Large intestine (tissue), 3 donors: ENCODE measurements around the gene NLRP12. TPM values are rescaled to one million over a fixed set of nuclear protein-coding genes. Genes with fewer than 3 reads are reported as not detected.
A peak's percentile ranks its signal among the peaks of the same experiment; 100 is the strongest.

Experiments
- DNase-seq, 2 donors: peaks; one replicate each; pipeline versions ENCODE4 v3.0.0 to v3.0.0-alpha.2; 2013
- H3K27ac ChIP-seq: one replicate; pipeline ENCODE4 v1.5.1; 2013; ENCODE audit warnings: low read length
- H3K27me3 ChIP-seq: 2 replicates; pipeline ENCODE4 v1.6.1; 2013; ENCODE audit warnings: low read length; ENCODE audit not compliant: control insufficient read depth, insufficient read depth
- H3K36me3 ChIP-seq: 2 replicates; pipeline ENCODE4 v1.6.1; 2013; ENCODE audit warnings: low read length; ENCODE audit not compliant: control insufficient read depth, insufficient read depth
- H3K4me1 ChIP-seq: one replicate; pipeline ENCODE4 v1.6.1; 2013; ENCODE audit warnings: low read length; ENCODE audit not compliant: control insufficient read depth, insufficient read depth
- H3K4me3 ChIP-seq: one replicate; pipeline ENCODE4 v1.5.1; 2013; ENCODE audit warnings: low read length
- H3K9me3 ChIP-seq: one replicate; pipeline ENCODE4 v1.6.1; 2013; ENCODE audit warnings: mild to moderate bottlenecking, low read depth, low read length, moderate library complexity; ENCODE audit not compliant: control insufficient read depth
- WGBS: methylation state at CpG from one replicate; pipeline ENCODE4 v1.1.5; 2013; ENCODE audit warnings: low lambda C conversion rate; ENCODE audit not compliant: insufficient coverage; 5-methylcytosine and 5-hydroxymethylcytosine counted together
- polyA plus RNA-seq: library from polyadenylated mRNA; unstranded; fragments of 120-200 nt; gene quantifications from one replicate; pipeline ENCODE4 v1.2.1, GENCODE V29; 2013

The NLRP12 gene
- polyA plus RNA-seq, 1 donor = 0.03 TPM

DNA sequence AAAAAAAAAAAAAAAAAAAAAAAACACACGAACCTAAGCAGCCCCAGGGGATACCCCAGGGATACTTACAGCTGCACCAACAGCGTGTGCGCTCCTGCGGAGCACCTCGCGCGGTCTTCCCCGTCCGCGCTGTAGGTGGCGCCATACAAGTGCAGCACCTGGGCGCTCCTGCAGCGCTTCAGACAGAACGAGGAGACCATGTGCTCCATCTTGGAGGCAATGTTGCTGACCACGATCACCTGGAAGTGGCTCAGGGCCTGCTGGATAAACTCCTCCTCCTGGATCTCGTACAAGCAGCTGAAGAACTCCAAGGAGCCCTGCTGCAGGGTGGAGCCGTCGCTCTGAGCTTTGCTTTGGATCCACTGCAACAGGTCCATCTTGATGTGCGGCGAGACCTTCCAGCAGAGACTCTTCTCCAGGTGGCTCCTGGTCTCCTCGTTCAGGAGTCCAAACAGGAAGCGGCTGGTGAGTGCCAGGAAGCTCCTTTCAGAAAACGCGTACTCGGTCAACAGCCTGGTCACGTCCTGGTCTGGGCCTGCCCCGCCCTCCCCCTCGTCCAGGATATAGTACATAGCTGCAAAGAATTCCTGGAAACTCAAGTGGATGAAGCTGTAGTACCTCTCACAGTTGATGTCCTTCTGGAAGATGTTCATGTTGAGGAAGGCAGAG lies 14.5 kb downstream of the NLRP12 start:
- no peaks in the 10 kb centered on the region for H3K36me3 ChIP-seq
- no peak for DNase-seq
- H3K4me3 ChIP-seq = no peak overlapping the region
- H3K4me1 ChIP-seq = no peaks in the 10 kb centered on the region
- H3K9me3 ChIP-seq = no peaks in the 10 kb centered on the region
- H3K27me3 ChIP-seq = no peaks in the 10 kb centered on the region
- no peak overlapping the region for H3K27ac ChIP-seq
- no CpG with 5 or more reads among the region's 28 CpGs for WGBS

GRCh38 chr19:53808710-53809125 lies 15.4 kb downstream of the NLRP12 start:
- Histone ChIP-seq H3K27me3 (no peaks in the 10 kb centered on the region), H3K4me1 (no peaks in the 10 kb centered on the region), H3K9me3 (no peaks in the 10 kb centered on the region), H3K27ac (no peak overlapping the region), H3K36me3 (no peaks in the 10 kb centered on the region), H3K4me3 (no peak overlapping the region)
- no peak for DNase-seq
- 0% methylated on average over 1 of the region's 5 CpGs for WGBS

DNA sequence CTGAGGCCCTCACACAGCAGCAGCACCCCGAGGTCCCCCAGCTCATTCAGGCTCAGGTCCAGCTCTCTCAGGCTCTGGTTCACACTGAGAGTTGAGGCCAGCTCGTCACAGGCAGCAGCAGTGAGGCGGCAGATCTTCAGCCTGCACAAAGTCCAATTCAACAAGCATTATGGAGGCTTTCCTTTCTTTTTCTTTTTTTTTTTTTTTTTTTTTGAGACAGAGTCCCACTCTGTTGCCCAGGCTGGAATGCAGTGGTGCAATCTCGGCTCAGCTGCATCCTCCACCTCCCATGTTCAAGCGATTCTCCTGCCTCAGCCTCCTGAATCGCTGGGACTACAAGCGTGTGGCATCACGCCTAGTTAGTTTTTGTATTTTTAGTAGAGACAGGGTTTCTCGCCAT lies 22.9 kb downstream of the NLRP12 start:
- no peaks in the 10 kb centered on the region for H3K9me3 ChIP-seq
- no peaks in the 10 kb centered on the region for H3K4me1 ChIP-seq
- H3K36me3 ChIP-seq = no peaks in the 10 kb centered on the region
- no peak overlapping the region for H3K27ac ChIP-seq
- no peak overlapping the region for H3K4me3 ChIP-seq
- DNase-seq = no peak
- no peaks in the 10 kb centered on the region for H3K27me3 ChIP-seq
- whole genome bisulfite sequencing = no CpG with 5 or more reads among the region's 9 CpGs

DNA sequence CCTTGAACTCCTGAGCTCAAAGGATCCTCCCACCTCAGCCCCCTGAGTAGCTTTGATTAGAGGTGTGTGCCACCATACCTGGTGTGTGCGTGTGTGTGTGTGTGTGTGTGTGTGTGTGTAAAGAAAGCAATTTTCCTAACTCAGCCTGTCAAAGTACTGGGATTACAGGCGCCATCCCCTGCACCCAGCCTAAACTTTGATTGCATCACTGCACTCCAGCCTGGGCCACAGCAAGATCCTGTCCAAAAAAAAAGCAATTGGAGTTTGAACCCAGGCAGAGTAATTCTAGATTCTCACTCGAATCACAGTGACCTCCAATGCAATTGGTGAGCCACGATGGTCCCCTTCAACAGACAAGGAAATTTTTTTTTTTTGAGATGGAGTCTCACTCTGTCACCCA lies 29.1 kb downstream of the NLRP12 start:
- Histone ChIP-seq H3K36me3 (no peaks in the 10 kb centered on the region), H3K27me3 (no peaks in the 10 kb centered on the region), H3K27ac (no peak overlapping the region), H3K9me3 (no peaks in the 10 kb centered on the region), H3K4me3 (no peak overlapping the region), H3K4me1 (no peaks in the 10 kb centered on the region)
- no peak for DNase-seq
- no CpG with 5 or more reads among the region's 4 CpGs for WGBS

GRCh38 chr19:53792721-53793433 lies 31.2 kb downstream of the NLRP12 start:
- DNase-seq = peak; percentile 68 to 70
- H3K27ac ChIP-seq = no peak overlapping the region
- no peaks in the 10 kb centered on the region for H3K9me3 ChIP-seq
- no CpG with 5 or more reads among the region's 10 CpGs for WGBS
- no peaks in the 10 kb centered on the region for H3K4me1 ChIP-seq
- no peaks in the 10 kb centered on the region for H3K36me3 ChIP-seq
- no peak overlapping the region for H3K4me3 ChIP-seq
- no peaks in the 10 kb centered on the region for H3K27me3 ChIP-seq

DNA sequence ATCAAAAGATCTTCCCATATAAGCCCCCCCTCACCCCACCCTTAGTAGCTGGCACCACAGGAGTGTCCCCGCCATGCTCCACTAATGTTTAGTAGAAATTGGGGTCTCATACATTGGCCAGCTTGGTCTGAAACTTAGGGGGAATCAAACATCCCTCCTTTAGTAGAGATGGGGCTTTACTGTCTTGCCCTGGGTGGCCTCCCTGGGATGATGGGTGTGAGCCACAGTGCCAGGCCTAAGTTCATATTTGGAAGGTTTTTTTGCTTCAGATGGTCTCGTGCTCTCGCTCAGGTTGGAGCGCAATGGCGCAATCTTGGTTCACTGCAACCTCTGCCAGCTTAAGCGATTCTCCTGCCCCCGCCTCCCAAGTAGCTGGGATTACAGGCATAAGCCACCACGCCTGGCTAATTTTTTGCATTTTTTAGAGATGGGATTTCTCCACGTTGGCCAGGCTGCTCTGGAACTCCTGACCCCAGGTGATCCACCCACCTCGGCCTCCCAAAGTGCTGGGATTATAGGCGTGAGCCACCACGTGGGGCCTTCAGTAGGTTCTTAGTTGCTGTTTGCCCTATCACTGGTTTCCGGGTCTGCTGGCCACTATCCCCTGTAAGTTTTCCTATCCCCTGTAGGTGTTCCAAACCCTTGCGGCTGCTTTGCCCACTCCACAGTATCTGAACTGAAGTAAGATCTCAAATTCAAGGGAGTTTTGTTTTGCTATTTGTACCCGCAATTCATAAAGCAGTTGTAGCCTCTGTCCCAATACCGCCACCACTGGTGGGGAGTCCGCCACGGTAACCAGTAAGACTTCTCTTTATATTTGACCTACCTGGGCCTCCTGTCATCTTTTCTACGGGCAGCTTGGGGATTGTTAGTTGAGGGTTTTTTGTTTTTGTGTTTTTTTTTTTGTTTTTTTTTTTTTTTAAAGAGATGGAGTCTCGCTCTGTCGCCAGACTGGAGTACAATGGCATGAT lies 34.1 kb downstream of the NLRP12 start:
- Histone ChIP-seq H3K36me3 (no peaks in the 10 kb centered on the region), H3K27me3 (no peaks in the 10 kb centered on the region), H3K9me3 (no peaks in the 10 kb centered on the region), H3K4me1 (no peaks in the 10 kb centered on the region), H3K27ac (no peak overlapping the region), H3K4me3 (no peak overlapping the region)
- WGBS = 96% methylated on average over 4 of the region's 21 CpGs
- DNase-seq = no peak

DNA sequence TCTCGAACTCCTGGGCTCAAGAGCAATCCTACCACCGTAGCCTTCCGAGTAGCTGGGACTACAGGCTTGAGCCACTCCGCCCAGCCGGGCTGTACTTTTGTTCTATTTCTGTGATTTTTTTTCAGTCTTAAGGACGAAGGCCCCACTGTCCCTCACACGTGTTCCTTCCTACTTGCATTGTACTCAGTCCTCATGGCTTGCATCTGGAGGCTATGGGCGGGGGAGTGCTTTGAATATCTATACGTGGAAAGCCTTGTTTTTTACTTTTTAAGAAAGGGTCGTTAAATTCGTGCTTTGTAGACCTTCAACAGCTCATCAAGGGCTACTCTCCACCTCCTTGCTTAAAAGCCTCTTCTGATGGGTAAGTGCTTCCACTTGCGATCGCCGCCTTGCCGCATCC lies 36.8 kb downstream of the NLRP12 start:
- WGBS = 91% methylated on average over 8 of the region's 15 CpGs
- H3K36me3 ChIP-seq = no peaks in the 10 kb centered on the region
- no peak for DNase-seq

DNA sequence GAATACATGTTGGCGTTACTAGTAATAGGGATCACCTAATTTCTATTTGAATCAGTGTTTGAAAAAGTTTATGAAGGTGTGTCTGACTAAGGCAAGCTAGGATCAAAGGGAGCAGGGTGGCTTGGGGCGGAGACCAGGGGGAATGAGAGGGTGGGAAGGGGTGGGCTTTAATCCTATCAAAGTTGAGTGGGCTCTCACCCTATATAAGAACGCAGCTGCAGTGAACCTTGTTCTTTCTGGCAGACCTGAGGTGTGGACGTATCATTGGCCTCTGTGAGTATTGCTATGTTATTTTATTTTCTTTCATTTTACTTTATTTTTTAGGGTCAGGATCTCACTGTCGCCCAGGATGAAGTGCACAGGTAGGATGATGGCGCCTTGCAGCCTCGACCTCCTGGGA lies 37.4 kb downstream of the NLRP12 start:
- Histone ChIP-seq H3K4me3 (no peak overlapping the region), H3K36me3 (no peaks in the 10 kb centered on the region), H3K4me1 (no peaks in the 10 kb centered on the region), H3K27ac (no peak overlapping the region), H3K9me3 (no peaks in the 10 kb centered on the region), H3K27me3 (no peaks in the 10 kb centered on the region)
- no peak for DNase-seq
- 100% methylated on average over 1 of the region's 7 CpGs for WGBS

More for the DNA sequence above, 36.8 kb downstream of the NLRP12 start:
- no peak overlapping the region for H3K27ac ChIP-seq
- H3K27me3 ChIP-seq = no peaks in the 10 kb centered on the region
- no peaks in the 10 kb centered on the region for H3K4me1 ChIP-seq
- H3K9me3 ChIP-seq = no peaks in the 10 kb centered on the region
- no peak overlapping the region for H3K4me3 ChIP-seq

DNA sequence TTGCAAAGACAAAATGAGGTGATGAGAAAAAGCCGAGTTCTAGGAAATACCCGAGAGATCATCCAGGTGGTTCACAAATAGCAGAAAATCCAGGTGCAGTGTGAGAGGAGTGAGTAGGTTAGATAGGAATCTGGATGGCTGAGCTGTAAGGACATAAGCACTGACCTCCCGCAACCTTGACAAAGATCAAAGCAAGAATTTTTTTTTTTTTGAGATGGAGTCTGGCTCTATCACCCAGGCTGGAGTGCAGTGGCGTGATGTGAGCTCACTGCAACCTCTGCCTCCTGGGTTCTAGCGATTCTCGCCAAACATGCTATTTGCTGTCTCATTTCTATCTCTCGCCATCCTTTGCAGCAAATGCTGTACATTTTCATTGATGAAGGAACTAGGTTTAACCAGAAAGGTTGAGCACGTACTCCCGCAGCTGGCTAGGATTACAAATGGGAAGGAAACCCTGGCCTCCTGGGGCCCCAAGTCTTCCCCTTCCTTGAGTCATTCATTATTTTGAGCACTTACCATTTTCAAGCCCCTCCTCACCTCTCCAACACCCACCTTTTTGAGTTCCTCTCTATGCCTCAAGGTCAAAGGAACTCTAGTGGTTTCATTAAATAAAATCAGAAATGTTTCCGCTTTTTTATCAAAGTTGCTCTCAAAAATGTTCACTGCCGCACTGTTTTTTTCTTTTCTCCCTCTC lies 38.8 kb downstream of the NLRP12 start:
- no peak for DNase-seq
- no peaks in the 10 kb centered on the region for H3K36me3 ChIP-seq
- H3K27ac ChIP-seq = no peak overlapping the region
- no peaks in the 10 kb centered on the region for H3K4me1 ChIP-seq
- H3K4me3 ChIP-seq = no peak overlapping the region
- no peaks in the 10 kb centered on the region for H3K27me3 ChIP-seq
- 93% methylated on average over 2 of the region's 11 CpGs for WGBS
- H3K9me3 ChIP-seq = no peaks in the 10 kb centered on the region

DNA sequence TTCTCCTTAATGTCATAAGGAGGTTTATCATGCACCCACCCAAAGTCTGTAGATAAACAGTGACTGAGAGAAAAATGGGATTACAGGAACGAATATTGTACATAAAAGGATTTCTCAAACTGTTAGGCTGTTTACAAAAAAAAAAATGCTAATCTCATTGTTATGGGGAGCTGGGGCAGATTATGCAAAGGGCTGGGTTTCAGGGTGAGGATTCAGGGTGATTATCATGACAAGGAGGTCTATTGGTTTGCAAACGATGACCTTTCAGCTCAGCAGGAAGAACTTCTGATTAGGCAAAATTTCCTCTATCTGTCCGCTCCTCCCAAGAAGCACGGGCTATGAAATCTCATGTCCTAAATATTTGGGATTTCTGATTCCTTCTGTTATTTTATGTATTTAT lies 41.4 kb downstream of the NLRP12 start:
- no peaks in the 10 kb centered on the region for H3K9me3 ChIP-seq
- no peak overlapping the region for H3K4me3 ChIP-seq
- no peak for DNase-seq
- H3K27me3 ChIP-seq = no peaks in the 10 kb centered on the region
- no CpG with 5 or more reads among the region's 4 CpGs for WGBS
- H3K27ac ChIP-seq = no peak overlapping the region
- H3K4me1 ChIP-seq = no peaks in the 10 kb centered on the region
- no peaks in the 10 kb centered on the region for H3K36me3 ChIP-seq
